ENCODE measurements around the gene WIPF1. TPM values are rescaled to one million over a fixed set of nuclear protein-coding genes. Genes with fewer than 3 reads are reported as not detected.

WIPF1 gene
- total RNA-seq, 1 experiment from 2014 or later = 6.4 TPM

DNA sequence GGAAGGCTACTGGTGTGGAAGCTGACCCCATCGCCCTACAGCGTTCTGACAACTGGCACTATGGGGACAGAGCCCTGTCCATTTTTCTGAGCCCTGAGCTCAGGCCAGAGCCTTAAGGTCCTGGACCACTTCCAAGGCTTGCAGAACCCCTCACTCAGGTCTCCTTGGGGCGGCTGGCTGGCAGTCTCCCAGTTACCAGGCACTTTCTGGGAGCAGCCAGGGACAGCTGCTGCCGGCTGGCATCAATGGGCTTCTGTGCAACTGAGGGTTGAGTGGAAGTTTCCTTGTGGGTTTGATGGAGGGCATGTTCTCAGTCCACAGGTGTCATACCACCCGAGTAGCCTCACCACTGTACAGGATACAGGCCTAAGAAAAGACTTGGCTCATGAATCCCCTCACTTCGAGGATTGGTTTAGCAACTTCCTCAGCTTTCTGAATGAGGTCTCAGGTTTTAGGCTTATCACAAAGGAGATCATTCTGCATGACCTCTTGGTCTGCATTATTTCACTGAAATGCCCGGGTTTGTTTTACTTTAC, 27.4 kb upstream of the WIPF1 start:
- ATAC-seq = no peak
- no peak for DNase-seq (ENCODE audit: low spot score)
- Mint-ChIP-seq H3K27me3 (ENCODE audit: low read depth) (no peaks in the 10 kb centered on the region), H3K9me3 (no peaks in the 10 kb centered on the region), H3K27ac (no peak overlapping the region), H3K36me3 (no peaks in the 10 kb centered on the region), H3K4me3 (no peak overlapping the region), H3K4me1 (no peaks in the 10 kb centered on the region)
- CTCF ChIA-PET = interaction anchor here (0.6 kb wide), 1 partner anchor 49 kb away, joined by 5 read pairs; no protein-coding TSS in a partner anchor
- POLR2A ChIA-PET = no interaction called here
- TF ChIP-seq FOXP4 (CRISPR knock-in tag; IDR thresholded peaks at IDR 0.05) (no peak), E2F5 (CRISPR knock-in tag; IDR thresholded peaks at IDR 0.05) (no peak), NFATC4 (CRISPR knock-in tag; IDR thresholded peaks at IDR 0.05) (no peak), MYBL2 (CRISPR knock-in tag; IDR thresholded peaks at IDR 0.05) (no peak)

DNA sequence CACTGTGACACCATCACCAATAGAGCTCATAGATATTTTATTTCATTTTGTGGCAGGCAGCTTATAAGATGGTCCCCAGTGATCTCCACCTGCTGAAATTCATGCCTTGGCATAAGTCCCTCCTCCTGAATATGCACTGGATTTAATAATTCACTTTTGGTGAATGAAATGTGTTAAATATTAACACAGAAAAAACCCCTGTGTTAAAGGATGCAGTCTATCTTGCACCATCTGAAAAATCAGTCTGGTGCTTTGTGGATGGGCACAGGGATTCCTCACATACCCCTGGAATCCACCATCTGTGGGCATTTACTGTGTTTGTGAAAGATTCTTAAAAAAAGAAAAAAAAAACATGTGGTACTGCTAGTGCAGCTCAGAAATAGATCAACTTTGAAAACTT, 26.1 kb upstream of the WIPF1 start:
- POLR2A ChIA-PET = no interaction called here
- Mint-ChIP-seq H3K27ac (no peak overlapping the region), H3K4me3 (no peak overlapping the region), H3K4me1 (no peaks in the 10 kb centered on the region), H3K36me3 (no peaks in the 10 kb centered on the region), H3K9me3 (no peaks in the 10 kb centered on the region), H3K27me3 (ENCODE audit: low read depth) (no peaks in the 10 kb centered on the region)
- TF ChIP-seq ZBTB43 (CRISPR knock-in tag; IDR thresholded peaks at IDR 0.05) = no peak
- TF ChIP-seq, protein P1, sequence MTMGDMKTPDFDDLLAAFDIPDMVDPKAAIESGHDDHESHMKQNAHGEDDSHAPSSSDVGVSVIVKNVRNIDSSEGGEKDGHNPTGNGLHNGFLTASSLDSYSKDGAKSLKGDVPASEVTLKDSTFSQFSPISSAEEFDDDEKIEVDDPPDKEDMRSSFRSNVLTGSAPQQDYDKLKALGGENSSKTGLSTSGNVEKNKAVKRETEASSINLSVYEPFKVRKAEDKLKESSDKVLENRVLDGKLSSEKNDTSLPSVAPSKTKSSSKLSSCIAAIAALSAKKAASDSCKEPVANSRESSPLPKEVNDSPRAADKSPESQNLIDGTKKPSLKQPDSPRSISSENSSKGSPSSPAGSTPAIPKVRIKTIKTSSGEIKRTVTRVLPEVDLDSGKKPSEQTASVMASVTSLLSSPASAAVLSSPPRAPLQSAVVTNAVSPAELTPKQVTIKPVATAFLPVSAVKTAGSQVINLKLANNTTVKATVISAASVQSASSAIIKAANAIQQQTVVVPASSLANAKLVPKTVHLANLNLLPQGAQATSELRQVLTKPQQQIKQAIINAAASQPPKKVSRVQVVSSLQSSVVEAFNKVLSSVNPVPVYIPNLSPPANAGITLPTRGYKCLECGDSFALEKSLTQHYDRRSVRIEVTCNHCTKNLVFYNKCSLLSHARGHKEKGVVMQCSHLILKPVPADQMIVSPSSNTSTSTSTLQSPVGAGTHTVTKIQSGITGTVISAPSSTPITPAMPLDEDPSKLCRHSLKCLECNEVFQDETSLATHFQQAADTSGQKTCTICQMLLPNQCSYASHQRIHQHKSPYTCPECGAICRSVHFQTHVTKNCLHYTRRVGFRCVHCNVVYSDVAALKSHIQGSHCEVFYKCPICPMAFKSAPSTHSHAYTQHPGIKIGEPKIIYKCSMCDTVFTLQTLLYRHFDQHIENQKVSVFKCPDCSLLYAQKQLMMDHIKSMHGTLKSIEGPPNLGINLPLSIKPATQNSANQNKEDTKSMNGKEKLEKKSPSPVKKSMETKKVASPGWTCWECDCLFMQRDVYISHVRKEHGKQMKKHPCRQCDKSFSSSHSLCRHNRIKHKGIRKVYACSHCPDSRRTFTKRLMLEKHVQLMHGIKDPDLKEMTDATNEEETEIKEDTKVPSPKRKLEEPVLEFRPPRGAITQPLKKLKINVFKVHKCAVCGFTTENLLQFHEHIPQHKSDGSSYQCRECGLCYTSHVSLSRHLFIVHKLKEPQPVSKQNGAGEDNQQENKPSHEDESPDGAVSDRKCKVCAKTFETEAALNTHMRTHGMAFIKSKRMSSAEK (CRISPR knock-in tag; IDR thresholded peaks at IDR 0.05; ENCODE audit: borderline replicate concordance) = no peak
- TF ChIP-seq ZNF317 (CRISPR knock-in tag; IDR thresholded peaks at IDR 0.05; ENCODE audit: borderline replicate concordance, low read depth) = no peak
- TF ChIP-seq AR (CRISPR knock-in tag; IDR thresholded peaks at IDR 0.05) = no peak
- TF ChIP-seq JAZF1 (CRISPR knock-in tag; IDR thresholded peaks at IDR 0.05) = no peak
- no peak for TF ChIP-seq ZSCAN18 (CRISPR knock-in tag; IDR thresholded peaks at IDR 0.05)
- no peak for TF ChIP-seq ZBTB21 (CRISPR knock-in tag; IDR thresholded peaks at IDR 0.05; ENCODE audit: borderline replicate concordance)
- TF ChIP-seq, protein P2, sequence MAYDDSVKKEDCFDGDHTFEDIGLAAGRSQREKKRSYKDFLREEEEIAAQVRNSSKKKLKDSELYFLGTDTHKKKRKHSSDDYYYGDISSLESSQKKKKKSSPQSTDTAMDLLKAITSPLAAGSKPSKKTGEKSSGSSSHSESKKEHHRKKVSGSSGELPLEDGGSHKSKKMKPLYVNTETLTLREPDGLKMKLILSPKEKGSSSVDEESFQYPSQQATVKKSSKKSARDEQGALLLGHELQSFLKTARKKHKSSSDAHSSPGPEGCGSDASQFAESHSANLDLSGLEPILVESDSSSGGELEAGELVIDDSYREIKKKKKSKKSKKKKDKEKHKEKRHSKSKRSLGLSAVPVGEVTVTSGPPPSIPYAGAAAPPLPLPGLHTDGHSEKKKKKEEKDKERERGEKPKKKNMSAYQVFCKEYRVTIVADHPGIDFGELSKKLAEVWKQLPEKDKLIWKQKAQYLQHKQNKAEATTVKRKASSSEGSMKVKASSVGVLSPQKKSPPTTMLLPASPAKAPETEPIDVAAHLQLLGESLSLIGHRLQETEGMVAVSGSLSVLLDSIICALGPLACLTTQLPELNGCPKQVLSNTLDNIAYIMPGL (CRISPR knock-in tag; IDR thresholded peaks at IDR 0.05) = no peak
- TF ChIP-seq PREB (CRISPR knock-in tag; IDR thresholded peaks at IDR 0.05; ENCODE audit: borderline replicate concordance) = no peak
- no peak for DNase-seq (ENCODE audit: low spot score)
- CTCF ChIA-PET = interaction anchor here (0.5 to 1.5 kb wide), 3 partner anchors 21 to 462 kb away, joined by 3 to 6 read pairs (median 4); no protein-coding TSS in a partner anchor
- no peak for ATAC-seq

All from WTC11 (cell line).